DND-41 (cell line): ENCODE data around the gene CNTN5.

Experiments
- CTCF ChIP-seq: IDR thresholded peaks from 2 replicates; pipeline ENCODE4 v1.5.1; 2012; ENCODE audit warnings: borderline replicate concordance, low read length, moderate library complexity, mild to moderate bottlenecking; ENCODE audit not compliant: poor library complexity, severe bottlenecking; ENCODE audit errors: extremely low read depth
- EZH2 ChIP-seq: IDR thresholded peaks from 3 replicates; pipeline ENCODE4 v1.6.1; 2012; ENCODE audit warnings: borderline replicate concordance, low read depth, mild to moderate bottlenecking, moderate library complexity, low read length, inconsistent platforms; ENCODE audit not compliant: severe bottlenecking

- TF ChIP-seq CTCF, result no peak
- no peak for TF ChIP-seq EZH2
Observed at GRCh38 chr11:99160447-99160846, 139.7 kb downstream of the CNTN5 start.
